GM12864 (cell line): ENCODE results near the gene SLC44A4.

ENCODE experiments used
- DNase-seq: peaks from one replicate; pipeline ENCODE4 v3.0.0-alpha.2; 2011; ENCODE audit warnings: low read depth
- H3K4me3 ChIP-seq: 2 replicates; pipeline ENCODE4 v1.5.1; 2011; ENCODE audit warnings: mild to moderate bottlenecking, low read depth, low read length, control low read depth
- CTCF ChIP-seq: IDR thresholded peaks from 2 replicates; pipeline ENCODE4 v1.5.1; 2011; ENCODE audit warnings: low read depth, mild to moderate bottlenecking, moderate library complexity, low read length, control low read depth, inconsistent platforms; ENCODE audit errors: missing control alignments

Gene SLC44A4

GRCh38 chr6:31884528-31885035 lies 5.8 kb upstream of the SLC44A4 start:
- no peak for TF ChIP-seq CTCF
- DNase-seq, result no peak

GRCh38 chr6:31883676-31884075 lies 4.9 kb upstream of the SLC44A4 start:
- DNase-seq, result no peak
- TF ChIP-seq CTCF, result no peak
- H3K4me3 ChIP-seq, result no peak overlapping the region

More at GRCh38 chr6:31884528-31885035, 5.8 kb upstream of the SLC44A4 start:
- no peak overlapping the region for H3K4me3 ChIP-seq

- no peak for TF ChIP-seq CTCF
- H3K4me3 ChIP-seq, result no peak overlapping the region
- no peak for DNase-seq
These were observed 3.5 kb upstream of the SLC44A4 start for GRCh38 chr6:31882344-31882743.

GRCh38 chr6:31881136-31881859 lies 2.5 kb upstream of the SLC44A4 start:
- no peak for DNase-seq
- H3K4me3 ChIP-seq, result no peak overlapping the region
- no peak for TF ChIP-seq CTCF

- no peak for TF ChIP-seq CTCF
- DNase-seq, result no peak
- no peak overlapping the region for H3K4me3 ChIP-seq
These were observed 1.8 kb upstream of the SLC44A4 start for GRCh38 chr6:31880616-31881015.

GRCh38 chr6:31879901-31880300 lies 1.1 kb upstream of the SLC44A4 start:
- DNase-seq, result no peak
- H3K4me3 ChIP-seq, result no peak overlapping the region
- TF ChIP-seq CTCF, result no peak

- no peak overlapping the region for H3K4me3 ChIP-seq
- DNase-seq, result no peak
- no peak for TF ChIP-seq CTCF
These were observed 346 bp upstream of the SLC44A4 start for GRCh38 chr6:31879143-31879542.
